ENCODE data around the gene BRCA1. TPM values are rescaled to one million over a fixed set of nuclear protein-coding genes. Genes with fewer than 3 reads are reported as not detected.
"Not testable (repeated sequence)": the region's sequence is repeated elsewhere in the genome, so short reads cannot be mapped to it uniquely, and the experiment has no call there.

Gene BRCA1
- total RNA-seq (2014; rRNA removed; shearing (Covaris generic)): 16.7 and 28.4 TPM in 2 replicates

DNA sequence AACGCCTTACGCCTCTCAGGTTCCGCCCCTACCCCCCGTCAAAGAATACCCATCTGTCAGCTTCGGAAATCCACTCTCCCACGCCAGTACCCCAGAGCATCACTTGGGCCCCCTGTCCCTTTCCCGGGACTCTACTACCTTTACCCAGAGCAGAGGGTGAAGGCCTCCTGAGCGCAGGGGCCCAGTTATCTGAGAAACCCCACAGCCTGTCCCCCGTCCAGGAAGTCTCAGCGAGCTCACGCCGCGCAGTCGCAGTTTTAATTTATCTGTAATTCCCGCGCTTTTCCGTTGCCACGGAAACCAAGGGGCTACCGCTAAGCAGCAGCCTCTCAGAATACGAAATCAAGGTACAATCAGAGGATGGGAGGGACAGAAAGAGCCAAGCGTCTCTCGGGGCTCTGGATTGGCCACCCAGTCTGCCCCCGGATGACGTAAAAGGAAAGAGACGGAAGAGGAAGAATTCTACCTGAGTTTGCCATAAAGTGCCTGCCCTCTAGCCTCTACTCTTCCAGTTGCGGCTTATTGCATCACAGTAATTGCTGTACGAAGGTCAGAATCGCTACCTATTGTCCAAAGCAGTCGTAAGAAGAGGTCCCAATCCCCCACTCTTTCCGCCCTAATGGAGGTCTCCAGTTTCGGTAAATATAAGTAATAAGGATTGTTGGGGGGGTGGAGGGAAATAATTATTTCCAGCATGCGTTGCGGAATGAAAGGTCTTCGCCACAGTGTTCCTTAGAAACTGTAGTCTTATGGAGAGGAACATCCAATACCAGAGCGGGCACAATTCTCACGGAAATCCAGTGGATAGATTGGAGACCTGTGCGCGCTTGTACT is at the start of gene BRCA1:
BRCA1 (minus strand) TSS at position 232 of the 834 bp plus-strand sequence. CDS start 1,268 bp downstream, outside the sequence.
- DNase-seq (ENCODE audit: low spot score): peak; percentile 99

- DNase-seq (ENCODE audit: low spot score): peak; percentile 85
These were observed 46.7 kb upstream of the BRCA1 start for GRCh38 chr17:43171586-43172487.

DNA sequence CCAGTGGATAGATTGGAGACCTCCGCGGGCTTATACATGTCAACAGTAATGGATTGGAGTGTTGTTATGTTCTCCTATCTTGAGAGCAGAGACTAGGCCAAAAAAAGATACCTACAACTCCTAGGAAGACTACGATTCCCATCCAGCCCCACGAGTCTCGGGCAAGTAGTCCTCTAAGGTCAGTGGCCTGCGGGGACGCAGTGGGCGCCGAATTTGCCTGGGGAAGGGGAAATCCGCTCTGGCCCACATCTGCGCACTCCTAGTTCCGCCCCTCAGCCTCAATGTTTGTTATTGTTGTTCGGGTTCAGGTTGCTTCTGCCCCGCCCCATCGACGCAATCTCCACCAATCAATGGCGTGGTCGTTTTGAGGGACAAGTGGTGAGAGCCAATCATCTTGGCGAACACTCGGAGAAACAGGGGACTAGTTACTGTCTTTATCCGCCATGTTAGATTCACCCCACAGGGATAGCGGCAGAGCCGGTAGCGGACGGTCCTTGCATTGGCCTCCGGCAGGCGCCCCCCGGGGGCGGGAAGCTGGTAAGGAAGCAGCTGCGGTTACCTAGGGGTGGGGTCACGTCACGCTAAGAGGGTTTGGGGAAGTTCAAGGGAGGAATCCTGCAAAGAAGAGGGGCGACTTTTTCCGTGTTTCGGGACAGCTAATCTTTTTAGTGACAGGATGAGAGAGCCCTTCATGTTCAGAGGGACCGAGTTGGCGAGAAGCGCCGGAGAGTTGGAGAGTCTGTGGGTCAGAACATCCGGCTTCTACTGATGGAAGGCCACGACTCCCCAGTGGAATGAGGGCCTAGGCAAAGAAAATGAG is 45.8 kb upstream of the BRCA1 start, which contains the start of gene NBR1:
NBR1 (plus strand) TSS at position 449 of the 820 bp plus-strand sequence. CDS start 4,586 bp downstream, outside the sequence.
- DNase-seq (ENCODE audit: low spot score): peak; percentile 97

- DNase-seq (ENCODE audit: low spot score): peak; percentile 95
These were observed 45.1 kb upstream of the BRCA1 start for GRCh38 chr17:43170140-43170765.

DNA sequence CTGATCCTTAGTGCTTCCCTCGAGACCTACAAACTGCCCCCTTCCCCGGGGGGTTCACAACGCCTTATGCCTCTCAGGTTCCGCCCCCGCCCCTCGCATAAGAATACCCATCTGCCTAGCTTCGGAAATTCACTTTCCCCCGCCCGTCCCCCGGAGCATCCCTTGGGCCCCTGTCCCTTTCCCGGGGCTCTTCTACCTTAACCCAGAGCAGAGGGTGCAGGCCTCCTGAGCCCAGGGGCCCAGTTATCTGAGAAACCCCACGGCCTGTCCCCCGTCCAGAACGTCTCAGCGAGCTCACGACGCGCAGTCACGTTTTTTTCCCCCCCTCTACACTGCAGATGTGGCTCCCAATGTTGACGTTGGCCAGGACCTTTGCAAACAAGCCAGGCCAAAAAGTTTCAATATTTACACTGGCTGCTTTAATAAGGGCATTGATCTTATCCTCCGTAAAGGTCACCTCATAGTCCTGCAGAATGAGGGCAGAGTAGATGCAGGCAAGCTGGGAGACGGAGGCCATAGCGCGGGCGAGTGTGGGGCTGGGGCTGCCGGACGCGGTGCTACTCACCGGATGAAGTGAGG is 44.5 kb upstream of the BRCA1 start:
- peak; percentile 4 for DNase-seq (ENCODE audit: low spot score)

GRCh38 chr17:43165971-43166370 is 40.8 kb upstream of the BRCA1 start:
- not testable (repeated sequence) for DNase-seq (ENCODE audit: low spot score)

DNA sequence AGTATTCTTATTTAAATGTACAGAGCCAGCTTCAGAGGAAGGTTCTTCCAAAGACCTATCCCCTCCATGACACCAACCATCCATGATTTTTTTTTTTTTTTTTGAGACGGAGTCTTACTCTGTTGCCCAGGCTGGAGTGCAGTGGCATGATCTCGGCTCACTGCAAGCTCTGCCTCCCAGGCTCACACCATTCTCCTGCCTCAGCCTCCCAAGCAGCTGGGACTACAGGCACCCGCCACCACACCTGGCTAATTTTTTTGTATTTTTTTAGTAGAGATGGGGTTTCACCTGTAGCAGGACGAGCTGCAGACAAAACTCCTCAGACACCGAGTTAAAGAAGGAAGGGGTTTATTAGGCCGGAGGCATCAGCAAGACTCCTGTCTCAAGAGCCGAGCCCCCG is 34.8 kb upstream of the BRCA1 start:
- not testable (repeated sequence) for DNase-seq (ENCODE audit: low spot score)

DNA sequence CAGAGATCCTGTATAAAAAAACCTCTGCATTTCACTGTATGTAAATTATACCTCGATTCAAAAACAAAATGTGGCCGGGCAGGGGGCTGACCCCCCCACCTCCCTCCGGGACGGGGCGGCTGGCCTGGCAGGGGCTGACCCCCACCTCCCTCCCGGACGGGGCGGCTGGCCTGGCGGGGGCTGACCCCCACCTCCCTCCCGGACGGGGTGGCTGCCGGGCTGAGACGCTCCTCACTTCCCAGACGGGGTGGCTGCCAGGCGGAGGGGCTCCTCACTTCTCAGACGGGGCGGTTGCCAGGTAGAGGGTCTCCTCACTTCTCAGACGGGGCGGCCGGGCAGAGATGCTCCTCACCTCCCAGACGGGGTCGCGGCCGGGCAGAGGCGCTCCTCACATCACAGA is 34.1 kb upstream of the BRCA1 start:
- not testable (repeated sequence) for DNase-seq (ENCODE audit: low spot score)

DNA sequence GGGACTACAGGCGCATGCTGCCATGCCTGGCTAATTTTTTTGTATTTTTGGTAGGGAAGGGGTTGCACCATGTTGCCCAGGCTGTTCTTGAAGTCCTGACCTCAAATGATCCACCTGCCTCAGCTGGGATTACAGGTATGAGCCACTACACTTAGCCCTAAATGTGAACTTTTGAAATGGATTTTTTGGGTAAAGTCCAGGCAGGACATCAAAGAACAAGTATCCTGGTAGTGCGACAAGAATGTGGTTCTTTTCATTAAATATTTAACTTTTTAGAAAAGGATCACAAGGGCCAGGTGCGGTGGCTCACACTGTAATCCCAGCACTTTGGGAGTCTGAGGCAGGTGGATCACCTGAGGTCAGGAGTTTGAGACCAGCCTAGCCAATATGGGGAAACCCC is 30.5 kb upstream of the BRCA1 start:
- no peak for DNase-seq (ENCODE audit: low spot score)

DNA sequence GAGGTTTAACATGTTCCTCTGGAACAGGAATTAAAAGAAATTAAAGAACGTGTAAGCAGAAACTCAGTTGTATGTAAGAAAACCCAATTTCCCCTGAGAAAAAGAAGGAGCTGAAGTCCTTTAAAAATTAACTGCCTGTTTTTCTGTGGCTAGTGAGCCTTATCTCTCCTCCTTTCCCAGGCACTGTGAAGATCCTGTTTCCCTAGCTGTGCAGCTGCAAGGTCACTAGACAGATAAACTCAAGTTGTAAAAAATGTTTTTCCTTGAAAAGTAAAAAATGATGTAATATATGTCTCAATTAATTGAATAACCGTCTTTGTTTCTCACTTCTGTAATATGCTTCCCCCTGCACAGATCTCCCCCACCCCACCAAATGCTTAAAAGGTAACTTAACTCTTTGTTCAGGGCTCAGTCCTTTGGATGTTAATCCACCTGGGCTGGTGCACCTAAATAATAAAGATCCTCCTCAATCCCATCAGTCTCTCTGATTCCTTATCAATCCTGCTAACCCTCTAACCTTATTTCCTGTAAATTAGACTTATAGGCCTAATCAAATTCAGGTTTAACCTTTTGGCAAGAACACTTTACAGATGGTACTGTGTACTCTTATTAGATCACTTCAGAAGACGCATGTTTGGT is 28.2 kb upstream of the BRCA1 start:
- not testable (repeated sequence) for DNase-seq (ENCODE audit: low spot score)

DNA sequence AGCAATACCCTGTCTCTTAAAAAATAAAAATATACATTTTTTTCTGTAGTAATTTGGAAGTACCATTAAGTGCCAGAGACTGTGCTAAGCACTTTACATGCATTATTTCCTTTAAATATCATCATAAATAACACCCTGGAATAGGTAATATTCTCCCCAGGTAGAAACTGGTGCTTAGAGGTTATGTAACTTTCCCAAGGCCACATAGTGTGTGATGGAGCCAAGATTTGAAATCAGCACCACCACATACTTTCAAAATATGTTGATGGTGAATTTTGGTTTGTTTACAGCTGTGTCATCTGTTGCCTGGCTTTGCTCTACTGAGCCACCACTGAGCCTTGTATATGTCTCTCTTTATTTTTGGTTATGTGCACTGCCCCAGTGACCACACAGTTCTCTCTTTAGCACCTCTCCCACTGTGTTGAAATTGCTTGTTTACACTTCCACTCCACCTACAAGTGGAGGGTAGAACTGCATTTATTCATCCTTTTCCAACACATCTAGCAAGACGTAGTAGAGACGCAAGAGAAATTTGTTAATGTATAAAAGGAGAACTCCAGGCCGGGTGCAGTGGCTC is 26.8 kb upstream of the BRCA1 start:
- no peak for DNase-seq (ENCODE audit: low spot score)

- DNase-seq (ENCODE audit: low spot score): no peak
These were observed 21.5 kb upstream of the BRCA1 start for GRCh38 chr17:43146649-43147048.

GRCh38 chr17:43143201-43143600 is 18.0 kb upstream of the BRCA1 start:
- no peak for DNase-seq (ENCODE audit: low spot score)

GRCh38 chr17:43142153-43142552 is 17.0 kb upstream of the BRCA1 start:
- no peak for DNase-seq (ENCODE audit: low spot score)

DNA sequence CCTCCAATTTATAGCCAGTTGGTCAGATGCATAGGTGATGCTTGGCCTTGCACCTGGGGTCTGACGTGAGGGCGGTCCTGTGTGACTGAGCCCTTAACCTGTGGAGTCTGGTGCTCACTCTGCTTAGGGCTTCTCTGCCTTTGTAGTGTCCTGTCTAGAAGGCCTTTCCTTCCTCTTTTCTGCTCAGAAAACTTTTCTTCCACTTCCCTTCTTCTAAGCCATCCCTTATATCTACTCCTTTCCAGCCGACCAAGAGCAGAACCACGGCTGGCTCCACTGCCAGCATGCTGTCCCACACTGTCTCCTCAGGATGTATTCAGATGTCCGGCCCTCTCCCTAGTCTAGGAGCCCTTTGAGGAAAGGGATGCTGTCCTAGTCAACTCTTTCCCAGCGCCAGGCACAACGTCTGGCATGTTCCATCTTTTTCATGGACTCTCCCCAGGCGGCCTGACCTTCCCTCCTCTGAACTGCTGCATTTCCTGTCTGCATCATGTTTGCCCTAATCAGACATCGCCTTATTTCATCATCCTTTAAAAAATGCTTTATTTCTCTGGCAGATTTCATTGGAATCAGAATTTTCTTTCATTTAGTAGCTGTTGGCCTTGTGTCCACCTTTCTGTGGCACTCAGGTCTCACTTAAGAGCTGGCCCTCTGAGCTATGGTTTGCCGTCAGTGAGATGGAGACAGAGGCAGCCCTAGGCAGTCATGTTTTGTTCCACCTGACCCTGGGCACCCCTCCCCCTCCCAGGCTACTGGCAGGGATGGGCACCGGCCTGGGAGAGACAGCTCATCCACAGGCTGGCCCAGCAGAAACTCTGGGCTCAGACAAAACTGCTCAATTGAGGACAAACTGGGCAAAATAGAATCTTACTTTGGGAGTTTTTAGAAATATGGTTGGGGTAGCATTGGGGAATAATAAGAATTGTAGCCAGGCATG is 15.5 kb upstream of the BRCA1 start:
- DNase-seq (ENCODE audit: low spot score): no peak

- not testable (repeated sequence) for DNase-seq (ENCODE audit: low spot score)
These were observed 13.4 kb upstream of the BRCA1 start for GRCh38 chr17:43138531-43138930.

GRCh38 chr17:43136574-43136973 is 11.4 kb upstream of the BRCA1 start:
- not testable (repeated sequence) for DNase-seq (ENCODE audit: low spot score)

DNA sequence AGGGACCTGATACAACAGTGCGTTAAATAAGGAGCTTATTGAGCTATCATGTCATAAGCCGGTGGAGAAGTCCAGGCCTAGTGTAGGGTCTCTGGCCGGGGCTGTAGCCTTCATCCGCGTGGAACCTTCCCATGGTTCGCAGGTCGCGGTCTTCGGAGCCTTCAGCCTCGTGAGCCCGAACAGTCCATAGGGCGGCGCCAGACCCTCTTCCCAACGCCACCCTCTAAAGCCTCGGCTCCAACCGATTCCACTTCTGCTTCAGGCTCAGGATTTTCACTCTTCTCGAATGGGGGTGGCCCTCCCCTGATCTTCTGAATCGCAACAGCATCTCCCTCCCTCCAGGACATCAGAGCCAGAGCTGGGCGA is 10.3 kb upstream of the BRCA1 start:
- DNase-seq (ENCODE audit: low spot score): no peak
